HG02798 (cell line): ENCODE measurements around the gene IMMT.
"Not testable (repeated sequence)": the region's sequence is repeated elsewhere in the genome, so short reads cannot be mapped to it uniquely, and the experiment has no call there.

Source experiments
- ATAC-seq: cut with Tn5 transposase; IDR thresholded peaks from one replicate; pipeline ENCODE4 v1.9.1; 2021; ENCODE audit warnings: mild to moderate bottlenecking; ENCODE audit not compliant: unreplicated experiment, poor library complexity

Gene IMMT

GRCh38 chr2:86195055-86195807 lies at the start of gene IMMT:
Gene IMMT (minus strand): TSS chr2:86195462. CDS start chr2:86195382, 80 bp downstream.
- peak; percentile 88 for ATAC-seq

- ATAC-seq: not testable (repeated sequence)
These were observed 49.5 kb upstream of the IMMT start for GRCh38 chr2:86244781-86245180.

- ATAC-seq: peak; percentile 48
These were observed 48.9 kb upstream of the IMMT start for GRCh38 chr2:86243950-86244733.

GRCh38 chr2:86243272-86243671 lies 48.0 kb upstream of the IMMT start:
- ATAC-seq: no peak

GRCh38 chr2:86241611-86242010 lies 46.3 kb upstream of the IMMT start:
- no peak for ATAC-seq

GRCh38 chr2:86240251-86240650 lies 45.0 kb upstream of the IMMT start:
- no peak for ATAC-seq

GRCh38 chr2:86239745-86240144 lies 44.5 kb upstream of the IMMT start:
- ATAC-seq: no peak

GRCh38 chr2:86239326-86239725 lies 44.1 kb upstream of the IMMT start:
- ATAC-seq: no peak

GRCh38 chr2:86238354-86238753 lies 43.1 kb upstream of the IMMT start:
- ATAC-seq: peak; percentile 82

GRCh38 chr2:86237172-86237571 lies 41.9 kb upstream of the IMMT start:
- peak; percentile 36 for ATAC-seq

GRCh38 chr2:86235196-86235980 lies 40.1 kb upstream of the IMMT start:
- ATAC-seq: no peak

GRCh38 chr2:86234563-86235131 lies 39.4 kb upstream of the IMMT start:
- no peak for ATAC-seq

- ATAC-seq: no peak
These were observed 38.2 kb upstream of the IMMT start for GRCh38 chr2:86233436-86233835.

GRCh38 chr2:86232910-86233309 lies 37.6 kb upstream of the IMMT start:
- no peak for ATAC-seq

- ATAC-seq: no peak
These were observed 37.1 kb upstream of the IMMT start for GRCh38 chr2:86232373-86232784.

- no peak for ATAC-seq
These were observed 36.6 kb upstream of the IMMT start for GRCh38 chr2:86231680-86232372.

- ATAC-seq: no peak
These were observed 35.7 kb upstream of the IMMT start for GRCh38 chr2:86230961-86231360.

- ATAC-seq: no peak
These were observed 34.0 kb upstream of the IMMT start for GRCh38 chr2:86229221-86229620.

- not testable (repeated sequence) for ATAC-seq
These were observed 33.3 kb upstream of the IMMT start for GRCh38 chr2:86228574-86228973.

- ATAC-seq: no peak
These were observed 32.4 kb upstream of the IMMT start for GRCh38 chr2:86227685-86228084.
